ENCODE results near the gene ODF4. TPM values are rescaled to one million over a fixed set of nuclear protein-coding genes. Genes with fewer than 3 reads are reported as not detected.
"Not testable (repeated sequence)": the region's sequence is repeated elsewhere in the genome, so short reads cannot be mapped to it uniquely, and the experiment has no call there.

ODF4 gene
- total RNA-seq, 2 donors from 2014 or later, result not detected

DNA sequence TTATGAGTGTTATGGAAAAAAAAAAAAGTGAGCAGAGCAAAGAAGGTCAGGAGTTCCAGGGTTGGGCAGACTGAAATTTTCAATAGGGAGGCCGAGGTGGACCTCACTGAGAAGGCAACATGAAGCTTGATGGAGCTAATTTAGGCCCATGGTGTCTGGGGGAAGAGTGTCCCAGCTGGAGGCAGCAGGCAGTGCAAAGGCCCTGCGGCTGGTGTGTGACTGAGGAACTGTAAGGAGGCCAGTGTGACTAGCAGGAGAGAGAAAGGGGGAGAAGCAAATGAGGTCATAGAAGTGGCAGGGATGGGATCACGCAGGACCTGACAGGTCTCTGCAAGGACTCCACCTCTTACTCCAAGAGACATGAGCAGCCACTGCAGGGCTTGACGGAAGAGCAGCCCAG is 19.4 kb upstream of the ODF4 start:
- H3K36me3 Mint-ChIP-seq, result no peaks in the 10 kb centered on the region
- ATAC-seq, result no peak
- no peaks in the 10 kb centered on the region for H3K9me3 Mint-ChIP-seq
- H3K27ac Mint-ChIP-seq, result no peak overlapping the region
- no peak for DNase-seq (ENCODE audit: low spot score in 2 of 2)

DNA sequence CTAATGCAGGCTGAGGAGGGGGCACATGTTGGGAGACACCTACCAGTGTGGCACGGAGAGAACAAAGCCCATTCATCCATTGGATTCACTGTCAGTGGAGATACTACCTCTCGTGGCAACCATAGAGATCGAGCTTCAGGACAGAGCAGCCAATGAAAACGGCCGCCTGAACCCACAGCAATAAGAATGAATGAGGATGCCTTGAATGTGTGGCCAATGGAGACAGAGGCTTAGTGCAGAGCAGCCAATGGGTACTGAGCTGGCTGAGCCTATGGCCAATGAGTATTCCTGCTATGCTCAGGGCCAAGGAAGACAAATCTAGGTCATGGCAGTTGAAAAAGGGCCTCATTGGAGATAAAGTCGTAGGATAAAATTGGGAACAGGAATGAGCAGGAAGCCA is 18.6 kb upstream of the ODF4 start:
- DNase-seq (ENCODE audit: low spot score in 2 of 2) (no peak), ATAC-seq (no peak)
- Mint-ChIP-seq H3K9me3 (no peaks in the 10 kb centered on the region), H3K36me3 (no peaks in the 10 kb centered on the region), H3K27ac (no peak overlapping the region)

DNA sequence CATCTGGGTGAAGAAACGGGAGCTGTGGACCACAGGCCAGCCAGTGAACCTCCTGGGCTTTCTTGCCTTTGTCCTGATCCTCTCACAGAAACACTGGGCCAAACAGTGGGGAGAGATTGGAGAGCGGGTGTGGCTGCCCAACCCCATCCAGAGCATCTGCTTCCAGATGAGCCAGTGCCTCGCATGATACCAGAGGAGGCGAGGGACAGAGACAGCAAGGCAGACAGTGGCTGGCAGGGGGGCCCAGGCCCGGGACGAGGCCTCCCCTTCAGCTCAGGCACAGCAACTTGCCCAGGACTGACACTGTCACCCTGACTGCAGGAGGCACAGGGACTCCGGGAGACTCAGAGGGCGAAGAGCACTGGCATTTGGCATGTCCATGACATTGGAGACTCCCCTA is 17.6 kb upstream of the ODF4 start:
- Mint-ChIP-seq H3K36me3 (no peaks in the 10 kb centered on the region), H3K27ac (no peak overlapping the region)
- no peak for ATAC-seq

DNA sequence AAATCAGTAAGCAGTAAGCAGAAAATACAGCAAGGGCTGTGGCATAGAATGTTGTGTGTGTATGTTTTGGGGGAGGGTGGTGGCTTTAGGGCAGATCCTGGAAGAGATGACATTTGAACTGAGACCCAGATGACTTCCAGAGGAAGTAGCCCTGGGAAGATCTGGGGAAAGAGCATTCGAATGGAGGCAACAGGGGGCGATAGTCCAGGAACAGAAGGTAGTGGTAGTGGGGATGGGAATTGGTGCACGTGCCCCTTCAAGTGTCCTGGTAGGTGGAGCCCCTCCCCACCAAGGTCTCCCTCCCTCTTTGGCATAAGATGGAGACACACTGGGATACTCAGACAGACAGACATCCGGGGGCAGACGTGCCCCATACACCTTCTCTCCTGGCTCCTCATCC is 15.5 kb upstream of the ODF4 start:
- Mint-ChIP-seq H3K9me3 (no peaks in the 10 kb centered on the region), H3K27ac (no peak overlapping the region), H3K36me3 (no peaks in the 10 kb centered on the region)
- ATAC-seq, result no peak
- DNase-seq (ENCODE audit: low spot score in 2 of 2), result no peak

More for the DNA sequence above, 17.6 kb upstream of the ODF4 start:
- H3K9me3 Mint-ChIP-seq, result no peaks in the 10 kb centered on the region
- no peak for DNase-seq (ENCODE audit: low spot score in 2 of 2)

DNA sequence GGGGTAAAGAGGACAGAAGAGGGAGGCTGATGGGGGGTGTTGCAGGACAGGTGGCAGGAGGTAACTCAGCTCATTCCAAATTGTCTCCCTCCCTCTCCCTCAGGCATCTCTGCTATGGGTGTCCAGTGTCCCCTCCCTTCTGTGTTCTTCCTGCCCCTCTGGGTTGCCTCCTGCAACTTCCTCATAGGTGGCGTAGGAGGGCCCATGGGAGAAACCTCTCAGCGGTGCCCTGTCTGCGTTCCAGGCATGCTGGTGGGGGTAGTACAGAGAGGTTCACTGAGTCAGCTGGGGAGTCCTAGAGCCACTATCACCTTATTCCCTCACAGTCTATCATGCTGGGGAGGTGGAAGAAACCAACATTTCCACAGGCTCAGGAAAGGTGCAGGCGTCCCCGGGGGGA is 14.7 kb upstream of the ODF4 start:
- H3K9me3 Mint-ChIP-seq, result no peaks in the 10 kb centered on the region
- ATAC-seq, result no peak
- H3K36me3 Mint-ChIP-seq, result no peaks in the 10 kb centered on the region
- H3K27ac Mint-ChIP-seq, result no peak overlapping the region
- no peak for DNase-seq (ENCODE audit: low spot score in 2 of 2)

DNA sequence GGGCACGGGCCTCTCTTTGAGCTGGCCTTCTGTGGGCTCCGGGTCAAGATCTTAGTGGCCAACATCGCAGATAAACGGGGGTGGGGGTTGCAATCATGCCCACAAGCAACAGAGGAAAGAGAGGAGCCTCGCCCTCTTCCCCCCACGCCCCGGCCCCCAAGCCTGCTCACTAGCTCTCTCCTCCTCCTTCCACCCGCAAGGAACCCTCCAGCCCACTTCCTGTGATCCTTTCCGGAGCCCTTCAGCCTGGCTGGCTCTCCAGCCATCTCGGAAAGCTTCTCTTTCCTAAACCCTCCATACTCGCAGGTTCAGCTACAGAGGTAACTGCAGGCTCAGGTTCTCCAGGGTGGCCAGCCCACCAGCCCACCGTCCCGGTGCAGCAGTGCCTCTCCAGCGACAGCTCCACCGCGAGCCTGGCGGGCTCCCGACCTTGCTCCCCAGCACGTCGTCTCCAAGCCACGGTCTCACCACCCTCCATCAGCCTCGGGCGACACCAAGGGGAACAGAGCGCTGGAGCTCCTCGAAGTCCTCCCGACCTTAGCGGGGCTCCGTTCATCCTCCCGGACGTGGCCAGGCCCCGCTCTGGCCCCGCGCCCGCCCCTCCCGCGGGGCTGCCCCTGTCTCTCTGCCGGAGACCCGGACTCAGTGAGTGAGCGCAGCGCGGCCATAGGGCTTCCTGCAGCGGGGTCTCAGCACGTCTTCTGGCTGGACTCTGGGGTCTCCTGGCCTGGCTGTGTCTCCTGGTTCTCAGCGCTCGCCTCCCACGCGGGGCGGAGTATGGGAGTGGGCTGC is 12.9 kb upstream of the ODF4 start:
- DNase-seq (ENCODE audit: low spot score in 2 of 2) (peak in 1 of 2 donors; percentile 28), ATAC-seq (peak; percentile 69 to 78)
- no peaks in the 10 kb centered on the region for H3K36me3 Mint-ChIP-seq
- H3K9me3 Mint-ChIP-seq, result no peaks in the 10 kb centered on the region
- no peak overlapping the region for H3K27ac Mint-ChIP-seq

DNA sequence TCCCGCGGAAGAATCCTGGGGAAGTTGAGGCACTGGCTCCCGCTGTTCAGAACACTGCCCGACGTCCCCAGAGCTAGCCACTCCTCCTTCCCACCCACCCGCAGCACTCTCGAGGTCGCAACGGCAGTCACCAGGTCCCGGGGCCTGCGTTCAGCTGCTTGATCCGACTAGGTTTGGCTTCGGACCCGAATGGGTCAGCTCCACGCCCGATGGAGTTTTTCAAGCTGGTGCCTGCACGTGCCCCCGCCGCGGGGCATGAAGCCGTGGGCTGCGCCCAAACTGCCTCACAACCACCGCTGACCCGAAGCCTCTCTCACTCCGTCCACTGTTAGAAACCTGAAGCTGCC is 12.4 kb upstream of the ODF4 start:
- no peaks in the 10 kb centered on the region for H3K36me3 Mint-ChIP-seq
- ATAC-seq (no peak), DNase-seq (ENCODE audit: low spot score in 2 of 2) (no peak)
- no peaks in the 10 kb centered on the region for H3K9me3 Mint-ChIP-seq
- H3K27ac Mint-ChIP-seq, result no peak overlapping the region

DNA sequence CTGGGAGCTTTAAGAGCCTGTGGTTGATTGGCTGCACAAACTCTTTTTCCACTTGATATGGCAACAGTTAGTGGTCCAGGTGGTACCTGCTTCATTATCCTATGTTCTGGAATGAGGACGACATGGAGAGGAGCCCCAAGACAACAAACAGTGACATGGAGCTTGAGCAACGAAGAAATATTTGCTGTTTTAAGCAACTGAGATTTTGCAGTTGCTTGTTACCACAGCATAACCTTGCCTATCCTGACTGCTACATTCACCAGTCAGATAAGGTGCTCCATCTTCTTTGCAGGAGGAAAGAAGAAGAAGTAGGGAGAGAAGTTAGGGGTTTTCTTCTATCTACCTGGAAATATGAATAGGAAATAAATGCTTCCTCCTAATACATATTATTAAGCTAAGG is 7.5 kb upstream of the ODF4 start:
- H3K27ac Mint-ChIP-seq, result no peak overlapping the region
- no peaks in the 10 kb centered on the region for H3K36me3 Mint-ChIP-seq
- no peaks in the 10 kb centered on the region for H3K9me3 Mint-ChIP-seq
- no peak for DNase-seq (ENCODE audit: low spot score in 2 of 2)
- no peak for ATAC-seq

DNA sequence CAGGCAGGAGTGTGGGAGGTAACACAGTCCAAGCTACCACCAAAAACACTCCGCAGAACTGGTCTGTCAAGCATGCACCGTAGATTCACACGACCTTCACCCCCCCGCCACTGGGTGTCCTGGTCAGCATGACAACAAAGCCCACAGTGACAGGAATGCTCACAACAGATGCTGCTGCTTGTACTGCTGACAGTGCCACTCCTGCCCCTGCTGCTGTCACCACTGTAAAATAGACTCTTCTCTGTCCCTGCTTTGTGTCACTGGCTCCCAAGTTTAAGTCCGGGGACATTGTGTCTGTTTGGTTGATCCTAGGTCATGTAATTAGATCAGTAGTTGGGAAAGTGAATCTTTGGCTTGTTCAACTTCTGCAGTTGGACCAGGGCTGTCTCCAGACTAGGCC is 7.0 kb upstream of the ODF4 start:
- Mint-ChIP-seq H3K27ac (no peak overlapping the region), H3K36me3 (no peaks in the 10 kb centered on the region), H3K9me3 (no peaks in the 10 kb centered on the region)
- DNase-seq (ENCODE audit: low spot score in 2 of 2) (no peak), ATAC-seq (no peak)

DNA sequence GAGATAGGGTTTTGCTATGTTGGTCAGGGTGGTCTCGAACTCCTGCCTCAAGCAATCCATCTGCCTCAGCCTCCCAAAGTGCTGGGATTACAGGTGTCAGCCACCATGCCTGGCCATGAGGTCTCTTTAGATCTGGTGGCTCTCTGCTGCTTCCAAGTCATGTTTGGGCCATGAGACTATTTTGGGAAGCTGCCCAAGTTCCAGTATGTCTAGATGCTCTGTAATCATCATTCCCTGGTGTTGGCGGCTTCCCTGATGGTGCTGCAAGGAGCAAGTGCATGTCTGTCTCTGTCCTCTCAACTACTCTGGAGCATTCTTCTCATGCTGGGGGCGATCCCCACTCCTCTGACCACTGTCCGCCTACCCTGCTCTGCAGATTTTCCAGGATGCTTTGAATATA is 6.4 kb upstream of the ODF4 start:
- H3K36me3 Mint-ChIP-seq, result no peaks in the 10 kb centered on the region
- no peak overlapping the region for H3K27ac Mint-ChIP-seq
- no peaks in the 10 kb centered on the region for H3K9me3 Mint-ChIP-seq
- ATAC-seq (no peak), DNase-seq (ENCODE audit: low spot score in 2 of 2) (no peak)

DNA sequence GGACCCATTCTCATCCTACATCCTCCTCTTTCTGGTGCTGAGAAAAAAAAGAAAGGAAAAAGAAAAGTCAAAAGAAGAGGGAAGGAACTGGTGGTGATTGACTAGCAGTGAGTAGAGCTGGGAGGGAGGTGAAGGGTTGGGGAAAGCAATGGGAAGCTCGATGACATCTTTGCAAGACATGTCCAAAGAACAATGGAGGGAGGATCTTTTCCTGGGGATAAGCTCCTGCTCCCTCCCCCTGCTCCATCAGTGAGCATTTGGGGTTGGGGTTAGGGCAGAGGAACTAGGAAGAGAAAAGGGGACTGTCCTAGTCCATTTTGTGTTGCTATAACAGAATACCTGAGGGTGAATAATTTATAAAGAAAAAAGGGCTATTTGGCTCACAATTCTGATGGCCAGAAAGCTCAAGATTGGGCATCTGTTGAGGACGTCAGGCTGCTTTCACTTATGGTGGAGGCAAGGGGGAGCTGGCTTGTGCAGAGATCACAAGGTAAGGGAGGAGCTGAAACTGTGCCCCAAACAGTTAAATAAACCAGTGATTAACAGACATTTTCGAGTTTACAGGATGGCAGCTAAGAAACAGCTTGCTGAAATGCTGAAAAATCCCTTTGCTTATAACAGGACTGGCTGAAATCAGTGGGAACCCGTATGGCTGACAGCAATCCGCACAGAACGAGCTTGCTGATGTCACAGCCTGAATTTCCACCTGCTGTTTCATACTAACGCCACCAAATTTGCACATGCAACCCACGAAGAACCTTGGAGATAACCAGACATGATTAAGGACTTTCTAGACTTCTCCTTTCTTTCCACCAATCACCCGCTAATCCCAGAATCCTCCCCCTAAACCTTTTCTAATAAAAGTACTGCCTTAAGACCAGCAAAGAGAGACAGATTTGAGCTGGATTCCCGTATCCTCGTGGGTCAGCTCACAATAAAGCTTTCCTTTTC is 1.6 kb upstream of the ODF4 start:
- DNase-seq (ENCODE audit: low spot score in 2 of 2) (no peak), ATAC-seq (peak in 1 of 2 donors; percentile 45)
- no peaks in the 10 kb centered on the region for H3K36me3 Mint-ChIP-seq
- H3K9me3 Mint-ChIP-seq, result no peaks in the 10 kb centered on the region
- peak overlapping the region in 1 of 2 donors; percentile 47 for H3K27ac Mint-ChIP-seq

DNA sequence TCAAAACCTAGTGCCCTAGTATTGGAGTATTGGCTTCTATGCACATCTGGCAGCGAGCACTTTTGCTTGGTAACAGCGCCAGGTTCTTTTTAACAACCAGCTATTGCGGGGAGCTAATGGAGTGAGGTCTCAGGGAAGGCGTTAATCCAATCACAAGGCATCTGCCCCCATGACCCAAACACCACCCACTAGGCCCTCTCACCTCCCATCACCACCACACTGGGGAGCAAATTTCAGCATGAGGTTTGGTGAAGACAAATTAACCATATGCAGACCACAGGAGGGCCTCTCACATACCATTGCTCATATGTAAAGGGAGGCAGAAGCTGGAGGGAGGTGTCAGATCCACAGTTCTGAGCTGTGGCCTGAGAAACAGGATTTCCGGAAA is 893 bp upstream of the ODF4 start:
- DNase-seq (ENCODE audit: low spot score in 2 of 2) (no peak), ATAC-seq (no peak)
- no peaks in the 10 kb centered on the region for H3K9me3 Mint-ChIP-seq
- peak overlapping the region in 1 of 2 donors; percentile 47 for H3K27ac Mint-ChIP-seq
- H3K36me3 Mint-ChIP-seq, result no peaks in the 10 kb centered on the region

DNA sequence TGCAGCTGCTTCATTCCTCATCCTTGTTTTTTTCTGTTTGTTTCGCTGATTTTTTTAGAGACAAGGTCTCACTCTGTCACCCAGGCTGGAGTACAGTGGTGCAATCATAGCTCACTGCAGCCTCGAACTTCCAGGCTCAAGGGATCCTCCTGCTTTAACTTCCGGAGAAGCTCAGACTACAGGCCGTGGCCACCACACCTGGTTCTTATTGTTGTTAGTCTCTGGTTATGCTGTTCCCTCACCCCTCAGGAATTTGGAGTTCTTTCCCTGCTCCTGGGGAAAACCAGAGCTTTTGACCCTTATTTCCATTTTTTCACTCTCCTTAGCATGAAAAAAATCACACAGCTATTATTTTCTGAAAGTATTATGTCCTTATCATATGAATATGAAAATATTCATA is 1.8 kb downstream of the ODF4 start:
- Mint-ChIP-seq H3K36me3 (no peaks in the 10 kb centered on the region), H3K27ac (no peak overlapping the region), H3K9me3 (no peaks in the 10 kb centered on the region)
- ATAC-seq (no peak), DNase-seq (ENCODE audit: low spot score in 2 of 2) (no peak)

DNA sequence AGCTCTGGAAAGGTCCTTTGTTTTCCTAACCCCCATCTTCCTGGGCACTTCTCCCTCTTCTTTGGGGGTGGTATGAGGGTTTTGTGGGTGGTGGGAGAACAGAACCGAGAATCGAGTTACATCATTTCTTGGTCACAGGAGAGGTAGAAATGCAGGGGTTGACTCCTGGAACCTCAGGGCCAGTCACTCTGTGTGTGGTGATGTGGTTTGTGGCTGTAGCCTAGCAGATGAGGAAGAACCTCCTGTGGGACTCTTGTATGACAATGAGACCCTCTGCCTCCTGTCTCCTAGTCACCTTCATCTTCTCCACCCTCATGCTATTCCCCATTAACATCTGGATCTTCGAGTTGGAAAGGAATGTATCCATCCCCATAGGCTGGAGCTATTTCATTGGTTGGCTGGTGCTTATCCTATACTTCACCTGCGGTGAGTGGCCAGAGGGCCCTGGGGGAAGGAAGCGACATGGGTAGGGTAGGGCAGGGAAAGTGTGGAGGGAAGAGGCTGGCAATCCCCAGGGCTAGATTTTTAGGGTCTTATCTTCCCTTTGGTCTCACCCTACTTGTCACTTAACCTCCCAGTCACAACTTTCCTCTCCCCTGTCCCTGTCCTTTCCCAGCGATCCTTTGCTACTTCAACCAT is 5.5 kb downstream of the ODF4 start:
- DNase-seq (ENCODE audit: low spot score in 2 of 2) (no peak), ATAC-seq (peak; percentile 55 to 76)
- Mint-ChIP-seq H3K36me3 (no peaks in the 10 kb centered on the region), H3K27ac (no peak overlapping the region), H3K9me3 (no peaks in the 10 kb centered on the region)

DNA sequence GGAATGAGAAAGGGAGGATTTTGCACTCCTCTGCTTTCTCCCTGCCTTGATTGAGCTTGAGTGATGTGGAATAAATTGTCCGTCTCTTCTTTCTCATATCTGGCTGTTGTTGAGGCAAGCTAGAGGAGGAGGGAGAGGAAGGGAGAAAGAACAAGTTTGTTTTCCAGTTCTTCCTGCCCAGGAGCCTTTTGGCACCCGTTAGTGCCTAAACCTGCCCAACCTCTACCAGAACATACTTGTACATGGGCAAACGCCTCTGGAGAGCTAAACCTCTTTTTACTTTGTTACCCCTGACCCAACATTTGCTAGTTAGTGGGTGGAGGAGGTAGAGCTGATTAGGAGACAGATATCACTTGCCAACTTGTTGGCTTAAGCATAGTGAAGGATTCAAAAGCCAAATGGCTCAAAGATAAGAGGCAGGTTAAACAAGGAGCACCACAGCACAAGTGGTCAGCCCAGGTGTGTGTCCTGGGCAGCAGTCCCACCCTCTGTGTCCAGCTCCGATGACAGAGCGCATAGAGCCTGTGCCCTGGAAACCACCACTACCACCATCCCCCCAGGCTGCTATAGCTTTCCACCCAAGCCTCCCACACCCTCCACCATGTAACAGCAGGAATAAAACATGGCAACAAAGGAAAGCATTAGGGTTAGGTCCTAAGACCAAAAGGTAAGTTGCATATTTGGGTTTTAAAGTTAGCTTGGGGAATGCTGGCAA is 6.5 kb downstream of the ODF4 start:
- no peak for DNase-seq (ENCODE audit: low spot score in 2 of 2)
- Mint-ChIP-seq H3K9me3 (no peaks in the 10 kb centered on the region), H3K36me3 (no peaks in the 10 kb centered on the region), H3K27ac (no peak overlapping the region)
- ATAC-seq, result no peak

DNA sequence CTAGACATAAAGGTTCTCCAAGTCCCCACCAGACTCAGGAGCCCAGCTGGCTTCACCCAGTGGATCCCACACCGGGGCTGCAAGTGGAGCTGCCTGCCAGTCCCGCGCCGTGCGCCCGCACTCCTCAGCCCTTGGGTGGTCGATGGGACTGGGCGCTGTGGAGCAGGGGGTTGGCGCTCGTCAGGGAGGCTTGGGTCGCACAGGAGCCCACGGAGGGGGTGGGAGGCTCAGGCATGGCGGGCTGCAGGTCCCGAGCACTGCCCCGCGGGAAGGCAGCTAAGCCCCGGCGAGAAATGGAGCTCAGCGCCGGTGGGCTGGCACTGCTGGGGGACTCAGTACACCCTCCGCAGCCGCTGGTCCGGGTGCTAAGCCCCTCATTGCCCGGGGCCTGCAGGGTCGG is 7.4 kb downstream of the ODF4 start:
- ATAC-seq; H3K9me3 Mint-ChIP-seq; H3K27ac Mint-ChIP-seq; H3K36me3 Mint-ChIP-seq; DNase-seq (ENCODE audit: low spot score in 2 of 2): not testable (repeated sequence)

DNA sequence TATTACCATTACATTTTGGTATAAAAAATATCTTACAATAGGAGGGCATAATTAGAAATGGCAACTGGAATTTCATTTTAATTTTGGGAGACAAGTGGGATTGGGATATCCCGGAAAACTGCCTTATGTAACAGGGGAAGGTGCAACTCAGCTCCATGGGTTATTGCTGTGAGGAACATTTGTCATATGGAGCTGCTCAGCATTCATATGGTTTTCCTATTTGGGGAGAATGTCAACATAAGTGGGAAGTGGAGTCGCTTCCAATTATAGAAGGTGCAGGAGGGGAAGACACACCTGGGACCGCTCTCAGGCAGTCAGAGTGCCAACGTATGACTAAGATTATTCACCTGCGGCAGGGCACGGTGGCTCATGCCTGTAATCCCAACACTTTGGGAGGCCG is 10.7 kb downstream of the ODF4 start:
- Mint-ChIP-seq H3K36me3 (no peaks in the 10 kb centered on the region), H3K27ac (no peak overlapping the region), H3K9me3 (no peaks in the 10 kb centered on the region)
- no peak for ATAC-seq
- DNase-seq (ENCODE audit: low spot score in 2 of 2), result no peak

Measured in activated naive CD4-positive, alpha-beta T cell treated with anti-CD3 and anti-CD28 coated beads, Interleukin-2, amount 50 U/mL, for 72 hours (primary cell).